ENCODE measurements around the gene MGMT. TPM values are rescaled to one million over a fixed set of nuclear protein-coding genes. Genes with fewer than 3 reads are reported as not detected.

The MGMT gene
- total and polyA plus RNA-seq, 9 of the 15 experiments (the other 6 are each of a cell fraction or from before 2014, with no cell fraction given): 0.03 to 0.29 (median 0.11) TPM; not detected in 4

GRCh38 chr10:129594811-129595210 lies 127.8 kb downstream of the MGMT start (continued):
- TF ChIP-seq ETS1 (conservative IDR thresholded peaks at IDR 0.05; ENCODE audit: control insufficient read depth, low read depth, low read length) (no peak), NCOA1 (IDR thresholded peaks at IDR 0.05; ENCODE audit: low read depth) (no peak), ZNF707 (CRISPR knock-in tag; conservative IDR thresholded peaks at IDR 0.05) (no peak), ZBTB12 (CRISPR knock-in tag; IDR thresholded peaks at IDR 0.05) (no peak), FOSL1 (tag; conservative IDR thresholded peaks at IDR 0.05) (no peak)

GRCh38 chr10:129598413-129598812 lies 131.4 kb downstream of the MGMT start:
- ChIA-PET POLR2A (no interaction called here), CTCF (ENCODE audit: low intra/inter-chr PET ratio) (no interaction called here)
- no peak for DNase-seq (ENCODE audit: extremely low read depth in 1 of 4, low spot score in 3 of 4)
- no TSS peak for BruUV-seq (replicated peaks)
- ATAC-seq: no peak
- Histone ChIP-seq H4K20me1 (replicated peaks; ENCODE audit: control insufficient read depth, insufficient read depth, low read length) (no peaks in the 10 kb centered on the region; the same call in 1 of the 2 replicates), H3K9ac (ENCODE audit: insufficient read depth in 1 of 2, low read depth in 2 of 2, low read length in 2 of 2) (no peak overlapping the region), H3K36me3 (ENCODE audit: control insufficient read depth, insufficient read depth, low read length) (no peaks in the 10 kb centered on the region), H3K79me2 (ENCODE audit: control insufficient read depth, insufficient read depth, low read length) (no peaks in the 10 kb centered on the region), H3K9me3 (replicated peaks; ENCODE audit: control insufficient read depth, insufficient read depth, low read depth, low read length) (no peaks in the 10 kb centered on the region), H3K27ac (ENCODE audit: extremely low read depth, low read depth, low read length) (no peak overlapping the region), H3K27me3 (ENCODE audit: control insufficient read depth in 2 of 2, insufficient read depth in 2 of 2, low read length in 2 of 2) (0 out of 5 replicates have a peak, but pooled peaks cover 0 to 5% of the 10 kb centered on the region in 2 experiments), H2AFZ (ENCODE audit: low read depth, low read length) (no peak overlapping the region), H3K4me3 (no peak overlapping the region), H3K9me1 (ENCODE audit: control insufficient read depth, insufficient read depth, low read length) (no peaks in the 10 kb centered on the region), H3K4me1 (replicated peaks in 1 of 2; ENCODE audit: control insufficient read depth in 2 of 2, insufficient read depth in 2 of 2, low read length in 2 of 2) (no peaks in the 10 kb centered on the region), H3K4me2 (ENCODE audit: insufficient read depth, low read length) (no peak overlapping the region)
- intact Hi-C loops (cut with micrococcal nuclease): no loop called here
- in situ Hi-C loops (cut with MboI): no loop called here
- FAIRE-seq: no peak
- TF ChIP-seq NEUROD1 (IDR thresholded peaks at IDR 0.05; ENCODE audit: borderline replicate concordance, low read depth, low read length, partially characterized antibody) (no peak), SLC30A9 (CRISPR knock-in tag; IDR thresholded peaks at IDR 0.05) (no peak), C11orf30 (IDR thresholded peaks at IDR 0.05; ENCODE audit: low read depth) (no peak)
- WGBS (ENCODE audit: insufficient coverage, low coverage, missing lambda C conversion rate): 0% methylated on average over 4 of the region's 4 CpGs

Measured in K562 (cell line).